Activated T-cell treated with anti-CD3 and anti-CD28 coated beads, Interleukin-2, amount 50 U/mL, for 4 hours (primary cell): ENCODE results near the gene PTPDC1. TPM values are rescaled to one million over a fixed set of nuclear protein-coding genes. Genes with fewer than 3 reads are reported as not detected.

Experiments used
- ATAC-seq, 2 donors: fragments of 200-7000 bp; cut with Tn5 transposase; one replicate each; pipeline ENCODE4 v1.10.0; 2021
- DNase-seq: peaks from one replicate; pipeline ENCODE4 v3.0.0-alpha.2; 2020
- H3K27me3 Mint-ChIP-seq: one replicate; pipeline ENCODE4 v1.8.0; 2021; ENCODE audit warnings: low read depth, mixed read lengths
- H3K36me3 Mint-ChIP-seq: one replicate; pipeline ENCODE4 v1.8.0; 2022; ENCODE audit warnings: mixed read lengths; ENCODE audit not compliant: insufficient read depth
- H3K4me1 Mint-ChIP-seq: one replicate; pipeline ENCODE4 v1.8.0; 2021; ENCODE audit warnings: low read depth, mixed read lengths
- H3K4me3 Mint-ChIP-seq: one replicate; pipeline ENCODE4 v1.8.0; 2021; ENCODE audit warnings: mild to moderate bottlenecking, moderate library complexity, mixed read lengths
- H3K9me3 Mint-ChIP-seq: one replicate; pipeline ENCODE4 v1.8.0; 2021; ENCODE audit warnings: mixed read lengths
- total RNA-seq, 3 donors: library from RNA; stranded (reverse); gene quantifications; one replicate each; pipeline ENCODE4 v1.2.1, GENCODE V29; 2021

The PTPDC1 gene, protein sequence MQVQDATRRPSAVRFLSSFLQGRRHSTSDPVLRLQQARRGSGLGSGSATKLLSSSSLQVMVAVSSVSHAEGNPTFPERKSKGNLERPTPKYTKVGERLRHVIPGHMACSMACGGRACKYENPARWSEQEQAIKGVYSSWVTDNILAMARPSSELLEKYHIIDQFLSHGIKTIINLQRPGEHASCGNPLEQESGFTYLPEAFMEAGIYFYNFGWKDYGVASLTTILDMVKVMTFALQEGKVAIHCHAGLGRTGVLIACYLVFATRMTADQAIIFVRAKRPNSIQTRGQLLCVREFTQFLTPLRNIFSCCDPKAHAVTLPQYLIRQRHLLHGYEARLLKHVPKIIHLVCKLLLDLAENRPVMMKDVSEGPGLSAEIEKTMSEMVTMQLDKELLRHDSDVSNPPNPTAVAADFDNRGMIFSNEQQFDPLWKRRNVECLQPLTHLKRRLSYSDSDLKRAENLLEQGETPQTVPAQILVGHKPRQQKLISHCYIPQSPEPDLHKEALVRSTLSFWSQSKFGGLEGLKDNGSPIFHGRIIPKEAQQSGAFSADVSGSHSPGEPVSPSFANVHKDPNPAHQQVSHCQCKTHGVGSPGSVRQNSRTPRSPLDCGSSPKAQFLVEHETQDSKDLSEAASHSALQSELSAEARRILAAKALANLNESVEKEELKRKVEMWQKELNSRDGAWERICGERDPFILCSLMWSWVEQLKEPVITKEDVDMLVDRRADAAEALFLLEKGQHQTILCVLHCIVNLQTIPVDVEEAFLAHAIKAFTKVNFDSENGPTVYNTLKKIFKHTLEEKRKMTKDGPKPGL
- 1 to 10 TPM; 4.5 to 5.9 (median 4.5) TPM for total RNA-seq

DNA sequence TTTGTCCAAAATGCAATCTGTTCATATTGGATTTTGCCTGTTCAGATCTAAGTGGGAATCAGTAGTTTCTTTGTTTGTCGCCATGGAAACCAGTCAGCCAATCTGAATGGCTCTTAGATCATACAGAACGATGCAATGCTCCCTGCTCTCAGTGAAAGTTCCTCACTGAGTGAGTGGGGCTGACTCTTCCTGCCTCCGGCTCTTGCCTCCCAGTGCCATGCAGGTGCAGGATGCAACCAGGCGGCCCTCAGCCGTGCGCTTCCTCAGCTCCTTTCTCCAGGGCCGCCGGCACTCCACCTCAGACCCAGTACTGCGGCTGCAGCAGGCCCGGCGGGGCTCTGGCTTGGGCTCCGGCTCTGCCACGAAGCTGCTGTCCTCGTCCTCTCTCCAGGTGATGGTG is at the start of gene PTPDC1:
PTPDC1 (plus strand) TSS at position 151 of the 400 bp plus-strand sequence; CDS start at position 218, 67 bp downstream.
- Mint-ChIP-seq H3K9me3 (no peaks in the 10 kb centered on the region), H3K27me3 (no peaks in the 10 kb centered on the region), H3K4me1 (no peaks in the 10 kb centered on the region), H3K4me3 (peak within 1 kb of the TSS; percentile 42), H3K36me3 (peaks cover 9% of the 10 kb centered on the region)
- no peak for ATAC-seq
- DNase-seq = no peak

DNA sequence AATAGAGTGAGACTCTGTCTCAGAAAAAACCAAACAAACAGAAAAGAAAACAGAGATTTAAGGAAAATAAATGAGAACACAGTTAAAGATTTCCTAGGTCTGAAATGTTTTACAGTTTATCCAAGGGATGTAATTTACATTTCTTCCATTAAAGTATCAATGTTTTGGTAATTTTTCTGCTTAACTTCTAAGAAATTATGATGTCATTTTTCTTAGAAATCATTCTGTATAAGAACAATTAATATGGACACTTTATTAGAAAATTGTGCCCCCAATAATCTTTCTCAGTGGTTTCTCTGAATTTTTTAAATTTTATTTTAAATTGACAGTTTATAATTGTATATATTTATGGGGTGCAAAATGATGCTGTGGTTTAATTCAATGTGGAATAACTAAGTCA is 49.8 kb upstream of the PTPDC1 start:
- no peak overlapping the region for H3K4me3 Mint-ChIP-seq
- no peak for ATAC-seq
- H3K4me1 Mint-ChIP-seq = peaks cover 15% of the 10 kb centered on the region
- no peaks in the 10 kb centered on the region for H3K9me3 Mint-ChIP-seq
- no peak for DNase-seq
- H3K36me3 Mint-ChIP-seq = no peaks in the 10 kb centered on the region
- H3K27me3 Mint-ChIP-seq = no peaks in the 10 kb centered on the region

DNA sequence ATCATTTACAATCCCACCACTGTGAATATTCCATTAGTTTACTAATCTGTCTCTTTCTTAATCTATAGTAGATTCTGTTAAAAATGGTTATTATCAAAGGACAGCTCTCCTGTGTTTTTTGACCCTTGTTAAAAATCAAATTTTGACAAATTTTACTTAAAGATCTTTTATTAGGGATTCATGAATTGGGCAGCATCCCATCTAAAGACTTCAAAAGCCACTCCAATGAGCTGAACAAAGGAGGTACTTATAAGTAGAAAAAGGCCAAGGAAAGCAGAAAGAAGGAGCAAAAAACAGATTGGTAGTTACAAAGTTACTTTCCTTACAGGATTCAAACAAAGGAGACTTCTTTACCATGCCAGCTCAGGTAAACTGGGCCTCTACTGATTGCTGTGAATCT is 44.5 kb upstream of the PTPDC1 start:
- H3K9me3 Mint-ChIP-seq = no peaks in the 10 kb centered on the region

DNA sequence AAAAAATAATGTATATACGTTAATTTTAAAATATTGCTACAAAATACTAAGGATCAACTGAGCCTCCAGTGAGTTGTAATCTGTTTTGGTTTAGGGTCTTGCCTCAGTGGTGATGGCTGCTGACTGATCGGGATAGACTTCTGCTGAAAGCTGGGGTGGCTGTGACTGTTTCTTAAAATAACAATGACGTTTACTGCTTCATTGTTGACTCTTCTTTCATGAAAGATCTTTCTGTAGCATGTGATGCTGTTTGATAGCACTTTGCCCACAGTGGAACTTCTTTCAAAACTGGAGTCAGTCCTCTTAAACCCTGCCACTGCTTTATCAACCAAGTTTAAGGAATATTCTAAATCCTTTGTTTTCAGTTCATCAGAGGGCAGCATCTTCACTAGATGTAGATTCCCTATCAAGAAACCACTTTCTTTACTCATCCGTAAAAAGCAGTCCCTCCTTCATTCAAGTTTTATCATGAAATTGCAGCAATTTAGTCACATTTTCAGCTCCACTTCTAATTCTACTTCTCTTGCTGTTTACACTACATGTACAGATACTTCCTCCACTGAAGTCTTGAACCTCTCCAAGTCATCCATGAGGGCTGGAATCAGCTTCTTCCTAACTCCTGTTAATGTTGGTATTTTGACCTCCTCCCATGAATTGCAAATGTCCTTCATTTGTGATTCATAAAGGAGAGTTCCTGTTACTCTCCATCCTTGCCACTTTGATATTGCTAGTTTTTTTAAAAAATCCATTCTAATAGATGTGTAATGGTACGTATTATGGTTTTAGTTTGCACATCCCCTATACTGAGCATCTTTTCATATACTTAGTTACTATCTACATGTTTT is 41.5 kb upstream of the PTPDC1 start:
- H3K36me3 Mint-ChIP-seq = no peaks in the 10 kb centered on the region
- no peaks in the 10 kb centered on the region for H3K9me3 Mint-ChIP-seq
- no peak overlapping the region for H3K4me3 Mint-ChIP-seq
- no peaks in the 10 kb centered on the region for H3K27me3 Mint-ChIP-seq
- no peak for DNase-seq
- H3K4me1 Mint-ChIP-seq = no peaks in the 10 kb centered on the region
- ATAC-seq = no peak

More for the DNA sequence above, 44.5 kb upstream of the PTPDC1 start:
- DNase-seq (no peak), ATAC-seq (no peak)
- Mint-ChIP-seq H3K27me3 (no peaks in the 10 kb centered on the region), H3K4me3 (no peak overlapping the region), H3K36me3 (no peaks in the 10 kb centered on the region), H3K4me1 (no peaks in the 10 kb centered on the region)

DNA sequence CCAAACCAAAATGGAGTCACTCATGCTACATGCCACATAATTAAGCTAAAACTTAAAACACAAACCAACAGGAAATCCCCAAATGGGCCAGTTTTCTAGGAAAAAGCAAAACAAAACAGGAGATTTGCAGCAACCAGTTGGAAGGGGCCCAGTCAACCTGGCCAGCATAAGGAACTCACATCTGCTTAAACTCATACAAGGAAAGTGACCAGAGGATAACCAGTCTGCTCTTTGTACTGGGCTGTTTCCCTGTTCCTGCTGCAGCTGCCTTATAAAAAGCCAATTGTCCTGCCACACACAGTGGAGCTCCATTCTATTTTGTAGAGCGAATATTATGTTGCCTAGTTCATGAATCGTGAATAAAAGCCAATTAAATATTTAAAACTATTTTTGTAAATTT is 29.5 kb upstream of the PTPDC1 start:
- no peak for ATAC-seq
- Mint-ChIP-seq H3K9me3 (peaks cover 3% of the 10 kb centered on the region), H3K4me1 (no peaks in the 10 kb centered on the region), H3K36me3 (peaks cover 7% of the 10 kb centered on the region), H3K27me3 (no peaks in the 10 kb centered on the region), H3K4me3 (no peak overlapping the region)
- no peak for DNase-seq

DNA sequence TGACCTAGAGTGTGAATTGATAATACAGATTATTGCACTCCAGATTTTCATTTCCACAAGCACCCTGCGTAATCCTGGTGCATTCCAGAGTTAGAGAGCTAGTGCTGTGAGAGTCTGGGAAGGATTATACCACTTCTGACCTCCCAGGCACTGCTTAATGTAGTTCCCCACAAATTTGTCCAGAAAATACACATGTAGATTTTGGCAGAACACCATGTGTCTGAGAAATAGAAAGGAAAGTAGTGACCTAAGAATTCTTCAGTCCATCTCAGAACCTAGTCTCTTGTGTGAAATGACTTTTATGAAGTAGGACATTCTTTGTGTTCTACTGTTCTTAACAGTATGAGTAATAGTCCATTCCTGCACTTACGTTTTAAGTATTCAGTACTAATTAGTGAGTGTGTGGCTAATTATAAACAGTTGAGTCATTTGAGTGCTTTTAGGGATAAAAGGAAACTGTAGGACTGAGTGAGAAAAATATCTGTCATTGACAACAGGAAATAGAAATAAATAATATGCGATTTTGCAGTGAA is 27.8 kb upstream of the PTPDC1 start:
- Mint-ChIP-seq H3K4me1 (no peaks in the 10 kb centered on the region), H3K36me3 (peaks cover 7% of the 10 kb centered on the region), H3K27me3 (no peaks in the 10 kb centered on the region), H3K9me3 (peaks cover under 1% of the 10 kb centered on the region), H3K4me3 (no peak overlapping the region)
- ATAC-seq = no peak
- no peak for DNase-seq

DNA sequence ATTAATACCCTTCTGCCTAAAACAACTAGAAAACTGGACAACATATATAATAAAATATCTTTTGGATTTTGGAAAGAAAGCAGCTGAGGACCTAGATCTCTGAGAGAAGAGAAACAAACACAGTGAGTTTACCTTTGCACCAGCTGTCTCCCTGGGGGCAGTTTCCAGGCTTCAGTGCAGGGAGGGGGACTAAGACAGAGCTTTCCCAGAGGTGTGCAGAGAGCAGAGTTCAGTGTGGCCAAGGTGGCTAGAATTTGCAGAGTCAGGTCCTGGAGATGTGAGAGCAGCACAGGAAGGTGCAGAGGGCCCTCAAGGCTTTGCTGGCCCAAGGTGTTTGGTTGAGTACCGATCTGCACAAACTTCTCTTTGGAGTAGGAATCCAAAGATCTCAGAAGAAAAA is 26.3 kb upstream of the PTPDC1 start:
- H3K9me3 Mint-ChIP-seq = peaks cover 10% of the 10 kb centered on the region
- peaks cover 7% of the 10 kb centered on the region for H3K36me3 Mint-ChIP-seq
- ATAC-seq = no peak
- H3K27me3 Mint-ChIP-seq = no peaks in the 10 kb centered on the region
- H3K4me3 Mint-ChIP-seq = no peak overlapping the region
- DNase-seq = no peak
- H3K4me1 Mint-ChIP-seq = no peaks in the 10 kb centered on the region

DNA sequence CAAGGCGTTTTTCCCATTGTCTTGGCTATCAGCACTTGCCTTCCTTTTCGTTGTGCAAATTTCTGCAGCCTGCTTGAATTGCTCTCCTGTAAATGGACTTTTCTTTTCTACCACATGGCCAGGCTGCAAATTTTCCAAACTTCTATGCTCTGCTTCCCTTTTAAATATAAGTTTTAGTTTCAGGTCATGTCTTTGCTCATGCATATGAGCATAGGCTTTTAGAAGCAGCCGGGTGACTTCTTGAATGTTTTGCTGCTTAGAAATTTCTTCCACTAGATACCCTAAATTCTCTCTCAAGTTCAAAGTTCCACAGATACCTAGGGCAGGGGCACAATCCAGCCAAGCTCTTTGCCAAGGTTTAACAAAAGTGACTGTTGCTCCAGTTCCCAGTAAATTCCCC is 22.4 kb upstream of the PTPDC1 start:
- Mint-ChIP-seq H3K4me3 (no peak overlapping the region), H3K9me3 (peaks cover 10% of the 10 kb centered on the region), H3K27me3 (no peaks in the 10 kb centered on the region), H3K36me3 (peaks cover 7% of the 10 kb centered on the region), H3K4me1 (peaks cover 2% of the 10 kb centered on the region)
- no peak for ATAC-seq
- DNase-seq = no peak

DNA sequence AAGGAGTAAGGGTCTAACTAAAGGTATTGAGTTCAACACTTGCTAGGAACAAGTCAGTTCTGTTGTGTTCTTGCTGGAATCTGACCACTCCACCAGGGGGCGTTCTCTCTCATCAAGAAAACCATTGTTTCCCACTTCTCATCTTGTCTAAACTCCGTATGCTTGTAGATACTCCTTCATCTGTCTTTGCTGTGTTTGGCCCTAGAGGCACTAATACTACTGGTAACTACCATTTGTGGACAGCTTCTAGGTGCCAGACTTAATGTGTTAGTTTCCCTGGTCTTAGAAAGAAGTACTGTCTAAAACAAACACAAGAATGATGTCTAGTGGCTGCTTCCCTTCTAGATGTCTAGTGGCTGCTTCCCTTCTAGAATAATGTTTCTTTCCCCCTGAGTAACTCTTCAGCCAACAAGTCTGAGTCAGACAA is 18.7 kb upstream of the PTPDC1 start:
- Mint-ChIP-seq H3K36me3 (peaks cover 6% of the 10 kb centered on the region), H3K4me3 (no peak overlapping the region), H3K4me1 (peaks cover 2% of the 10 kb centered on the region), H3K9me3 (peaks cover 10% of the 10 kb centered on the region), H3K27me3 (no peaks in the 10 kb centered on the region)
- DNase-seq (peak; percentile 71), ATAC-seq (peak; percentile 53 to 66)

DNA sequence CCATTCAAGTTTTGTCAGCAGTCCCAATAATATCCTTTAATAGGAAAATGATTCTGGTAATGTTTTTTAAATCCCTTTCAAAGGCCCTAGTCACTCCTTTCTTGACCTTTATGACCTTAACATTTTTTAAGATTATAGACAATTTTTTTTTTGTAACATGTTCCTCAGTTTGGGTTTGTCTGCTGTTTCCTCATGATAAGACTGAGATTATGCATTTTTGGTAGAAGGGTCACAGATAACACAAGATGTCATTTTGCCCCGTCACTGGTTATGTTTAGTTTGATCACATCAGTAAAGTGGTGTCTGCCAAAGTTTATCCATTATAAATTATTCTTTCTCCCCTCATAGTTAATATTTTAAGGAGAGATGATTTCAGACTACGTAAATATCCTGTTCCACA is 16.0 kb upstream of the PTPDC1 start:
- no peak for ATAC-seq
- no peaks in the 10 kb centered on the region for H3K27me3 Mint-ChIP-seq
- peaks cover 7% of the 10 kb centered on the region for H3K9me3 Mint-ChIP-seq
- H3K4me1 Mint-ChIP-seq = peaks cover 2% of the 10 kb centered on the region
- H3K36me3 Mint-ChIP-seq = peaks cover 19% of the 10 kb centered on the region
- H3K4me3 Mint-ChIP-seq = no peak overlapping the region
- DNase-seq = no peak

DNA sequence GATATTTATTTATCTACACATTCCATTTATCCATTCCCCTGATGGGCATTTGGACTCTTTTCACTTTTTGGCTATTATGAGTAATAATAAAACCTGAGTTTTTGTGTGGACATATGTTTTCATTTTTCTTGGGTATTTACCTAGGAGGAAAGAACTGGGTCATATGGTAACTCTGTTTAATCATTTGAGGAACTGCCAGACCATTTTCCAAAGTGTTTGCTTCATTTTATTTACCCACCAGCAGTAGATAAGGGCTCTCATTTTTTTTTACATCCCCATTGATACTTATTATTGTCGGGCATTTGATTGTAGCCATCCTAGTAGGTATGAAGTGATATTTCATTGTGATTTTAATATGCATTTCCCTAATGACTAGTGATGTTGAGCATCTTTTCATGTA is 7.7 kb upstream of the PTPDC1 start:
- Mint-ChIP-seq H3K36me3 (peaks cover 26% of the 10 kb centered on the region), H3K9me3 (peaks cover under 1% of the 10 kb centered on the region), H3K27me3 (no peaks in the 10 kb centered on the region), H3K4me1 (no peaks in the 10 kb centered on the region), H3K4me3 (no peak overlapping the region)
- ATAC-seq (no peak), DNase-seq (no peak)

DNA sequence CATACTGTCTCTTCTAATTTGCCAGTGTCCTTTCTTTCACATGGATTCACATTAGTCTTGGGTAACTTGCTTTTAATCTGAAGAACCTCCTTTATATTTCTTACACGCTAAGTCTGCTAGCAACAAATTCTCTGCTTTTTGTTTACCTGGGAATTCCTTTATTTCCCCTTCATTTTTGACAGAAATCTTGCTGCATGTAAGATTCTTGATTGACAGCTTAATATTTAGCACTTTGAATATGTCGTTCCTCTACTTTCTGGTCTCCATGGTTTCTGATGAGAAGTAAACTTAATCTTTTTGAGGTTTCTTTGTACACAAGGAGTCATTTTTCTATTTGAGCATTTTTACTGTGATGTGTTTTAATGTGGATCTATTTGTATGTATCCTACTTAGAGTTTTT is 6.2 kb upstream of the PTPDC1 start:
- Mint-ChIP-seq H3K9me3 (no peaks in the 10 kb centered on the region), H3K4me1 (no peaks in the 10 kb centered on the region), H3K4me3 (no peak overlapping the region), H3K27me3 (no peaks in the 10 kb centered on the region), H3K36me3 (peaks cover 21% of the 10 kb centered on the region)
- DNase-seq = no peak
- no peak for ATAC-seq

DNA sequence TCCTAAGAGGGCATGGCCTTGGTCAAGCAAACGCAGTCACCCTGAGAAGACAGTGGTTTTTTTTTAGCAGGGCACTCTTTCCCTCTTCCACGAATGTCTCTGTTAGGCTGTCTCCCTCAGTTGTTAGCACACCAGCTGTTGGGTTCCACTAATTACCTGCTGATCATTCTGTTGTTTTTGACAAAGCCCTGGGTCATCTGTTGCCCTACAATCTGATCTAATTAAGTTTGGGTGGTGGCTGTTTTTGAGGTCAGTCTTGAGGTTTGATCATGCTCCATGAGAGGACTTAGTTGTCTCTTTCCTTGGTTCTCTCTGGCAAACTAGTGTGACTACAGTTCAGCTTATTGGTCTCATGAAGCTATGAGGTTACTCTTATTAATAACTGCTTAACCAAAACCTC is 5.0 kb upstream of the PTPDC1 start:
- Mint-ChIP-seq H3K27me3 (no peaks in the 10 kb centered on the region), H3K4me3 (no peak overlapping the region), H3K9me3 (no peaks in the 10 kb centered on the region), H3K4me1 (no peaks in the 10 kb centered on the region), H3K36me3 (peaks cover 14% of the 10 kb centered on the region)
- DNase-seq (no peak), ATAC-seq (no peak)

DNA sequence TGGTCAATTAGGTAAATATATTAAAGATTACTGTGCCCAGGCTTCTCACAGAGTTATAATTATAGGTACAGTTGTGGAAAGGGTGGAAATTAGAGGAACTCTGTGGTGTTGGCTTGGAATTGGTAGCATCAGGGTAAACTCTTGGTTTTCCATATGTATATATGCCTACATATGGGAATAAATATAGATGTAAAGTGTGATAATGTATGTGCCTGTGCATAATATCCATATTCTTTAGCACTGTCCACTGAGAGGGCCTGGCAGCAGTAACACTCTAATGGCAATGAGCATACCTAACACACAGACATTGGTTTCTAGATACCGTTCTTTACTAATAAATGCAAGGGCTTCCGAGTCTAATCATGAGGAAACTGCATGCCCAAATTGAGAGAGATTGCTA is 4.0 kb upstream of the PTPDC1 start:
- H3K4me1 Mint-ChIP-seq = no peaks in the 10 kb centered on the region
- DNase-seq (no peak), ATAC-seq (no peak)
- no peaks in the 10 kb centered on the region for H3K9me3 Mint-ChIP-seq
- no peak overlapping the region for H3K4me3 Mint-ChIP-seq
- H3K36me3 Mint-ChIP-seq = peaks cover 14% of the 10 kb centered on the region
- H3K27me3 Mint-ChIP-seq = no peaks in the 10 kb centered on the region
